Transverse colon (tissue), 4 donors: ENCODE data around the gene MET. TPM values are rescaled to one million over a fixed set of nuclear protein-coding genes. Genes with fewer than 3 reads are reported as not detected.

Source experiments
- DNase-seq: peaks from one replicate; pipeline ENCODE4 v3.0.0-alpha.2; 2019
- H3K27ac ChIP-seq, 4 donors: fragments of 200-600 bp; sonication (generic); 2 replicates each; pipeline ENCODE4 v1.5.1; 2016 to 2018; ENCODE audit warnings: inconsistent platforms in 4 of 4
- H3K27me3 ChIP-seq: fragments of 200-600 bp; sonication (generic); 2 replicates; pipeline ENCODE4 v1.5.1; 2017; ENCODE audit warnings: inconsistent platforms
- H3K36me3 ChIP-seq, 4 donors: fragments of 200-600 bp; sonication (generic); 2 replicates each; pipeline ENCODE4 v1.5.1; 2017 to 2019; ENCODE audit warnings: inconsistent platforms in 4 of 4
- H3K4me1 ChIP-seq, 4 donors: fragments of 200-600 bp; sonication (generic); 2 replicates each; pipeline ENCODE4 v1.5.1; 2017 to 2020; ENCODE audit warnings: inconsistent platforms in 4 of 4
- H3K4me3 ChIP-seq, 4 donors: fragments of 200-600 bp; sonication (generic); 1 replicate in 1 of 4; 2 replicates in 3 of 4; pipeline versions ENCODE4 v1.5.1 to v1.6.1; 2017 to 2019; ENCODE audit warnings: inconsistent platforms in 4 of 4
- H3K9me3 ChIP-seq, 2 donors: fragments of 200-600 bp; sonication (generic); 2 replicates each; pipeline ENCODE4 v1.5.1; 2017 to 2019; ENCODE audit warnings: inconsistent platforms in 2 of 2
- CTCF ChIP-seq, 5 experiments: fragments of 200-600 bp in 3 of 5; fragments of 450-650 bp in 2 of 5; sonication (generic) in 3 of 5; IDR thresholded peaks; 1 replicate in 2 of 5; 2 replicates in 3 of 5; pipeline ENCODE4 v1.5.1; 2016 to 2017; ENCODE audit warnings: antibody characterized with exemption in 5 of 5, inconsistent platforms in 3 of 5, mild to moderate bottlenecking in 2 of 5, moderate library complexity in 1 of 5
- EP300 ChIP-seq: sonication (generic); formaldehyde crosslinking; IDR thresholded peaks from one replicate; pipeline ENCODE4 v1.6.1; 2017; ENCODE audit warnings: antibody characterized with exemption, low read depth
- POLR2A ChIP-seq: fragments of 450-650 bp; IDR thresholded peaks from one replicate; pipeline ENCODE4 v1.6.1; 2016; ENCODE audit warnings: antibody characterized with exemption, mild to moderate bottlenecking, moderate library complexity
- POLR2AphosphoS5 ChIP-seq, 3 donors: sonication (generic); formaldehyde crosslinking; IDR thresholded peaks; one replicate each; pipeline ENCODE4 v1.6.1; 2016; ENCODE audit warnings: antibody characterized with exemption in 3 of 3
- WGBS, 2 donors: methylation state at CpG; one replicate each; pipeline ENCODE4 v1.1.5; 2018; ENCODE audit warnings: low coverage in 1 of 2; 5-methylcytosine and 5-hydroxymethylcytosine counted together
- in situ Hi-C, 4 donors: fragments of 200-750 bp; cut with MboI; loops; one replicate each; pipeline versions ENCODE4 v1.15.0 to v1.15.1; 2017; ENCODE audit warnings: low sequenced_read_pairs in 3 of 4, low pct_ligation_motif_present in 1 of 4, low pct_unique_long_range_greater_than_20kb in 1 of 4
- intact Hi-C: fragments of 100-400 bp; cut with DNase I; formaldehyde crosslinking; loops from one replicate; pipeline ENCODE4 v1.15.1; 2023; ENCODE audit warnings: low total_unique reads
- total RNA-seq, 4 donors: library from RNA; depleted of rRNA; stranded (reverse); fragments of >200 nt; gene quantifications; one replicate each; pipeline ENCODE4 v1.1.0, GENCODE V29; 2016

Gene MET
- total RNA-seq, 4 donors from 2014 or later = 6.4 to 35.5 (median 20.3) TPM

GRCh38 chr7:116800594-116800993 is 128.6 kb downstream of the MET start:
- Histone ChIP-seq H3K4me3 (no peak overlapping the region), H3K9me3 (no peaks in the 10 kb centered on the region), H3K36me3 (no peaks in the 10 kb centered on the region), H3K27me3 (no peaks in the 10 kb centered on the region), H3K27ac (peak overlapping the region in 2 of 4 donors; percentile 76 to 77), H3K4me1 (peaks cover 12 to 77% (median 40%) of the 10 kb centered on the region in 4 donors)
- intact Hi-C loops (no loop called here), in situ Hi-C loops (loop anchor here (10.0 to 25.0 kb wide), 5 partner anchors 126 to 638 kb away; partner anchors contain the start of gene MET (in 1 of the 4))
- no peak for DNase-seq
- TF ChIP-seq CTCF (IDR thresholded peaks at IDR 0.05) (no peak), POLR2AphosphoS5 (IDR thresholded peaks at IDR 0.05) (no peak), POLR2A (no peak)
- WGBS, 2 donors = 75% methylated on average over 2 of the region's 2 CpGs; no CpG with 5 or more reads in 1 of the 2 donors

- no peaks in the 10 kb centered on the region for H3K9me3 ChIP-seq
- DNase-seq = no peak
- in situ Hi-C loops (loop anchor here (10.0 to 25.0 kb wide), 5 partner anchors 126 to 639 kb away; partner anchors contain the start of gene MET (in 1 of the 4)), intact Hi-C loops (no loop called here)
- TF ChIP-seq EP300 = no peak
- TF ChIP-seq POLR2A = no peak
- no peak for TF ChIP-seq CTCF (IDR thresholded peaks at IDR 0.05)
- TF ChIP-seq POLR2AphosphoS5 (IDR thresholded peaks at IDR 0.05) = no peak
- no peaks in the 10 kb centered on the region for H3K27me3 ChIP-seq
- WGBS, 2 donors = 33 to 49% methylated on average over 2 of the region's 2 CpGs
- peak overlapping the region; percentile 25 to 77 (median 63) for H3K27ac ChIP-seq
- no peaks in the 10 kb centered on the region for H3K36me3 ChIP-seq
- peaks cover 13 to 83% (median 43%) of the 10 kb centered on the region in 4 donors for H3K4me1 ChIP-seq
- H3K4me3 ChIP-seq = no peak overlapping the region
Measured at GRCh38 chr7:116801092-116801710, 129.2 kb downstream of the MET start.

GRCh38 chr7:116802144-116802745 is 130.2 kb downstream of the MET start:
- intact Hi-C loops = no loop called here
- peaks cover 13 to 80% (median 44%) of the 10 kb centered on the region in 4 donors for H3K4me1 ChIP-seq

More at GRCh38 chr7:116802144-116802745, 130.2 kb downstream of the MET start:
- Histone ChIP-seq H3K4me3 (no peak overlapping the region), H3K36me3 (no peaks in the 10 kb centered on the region), H3K9me3 (no peaks in the 10 kb centered on the region), H3K27ac (peak overlapping the region; percentile 64 to 77 (median 74)), H3K27me3 (no peaks in the 10 kb centered on the region)
- 68 to 72% methylated on average over 7 of the region's 7 CpGs for WGBS, 2 donors
- no peak for DNase-seq
- in situ Hi-C loops = loop anchor here (10.0 to 25.0 kb wide), 5 partner anchors 127 to 640 kb away; partner anchors contain the start of gene MET (in 1 of the 4)
- no peak for TF ChIP-seq POLR2A
- TF ChIP-seq POLR2AphosphoS5 (IDR thresholded peaks at IDR 0.05) = no peak
- no peak for TF ChIP-seq EP300
- no peak for TF ChIP-seq CTCF (IDR thresholded peaks at IDR 0.05)
